ENCODE measurements around the gene MAGI1. TPM values are rescaled to one million over a fixed set of nuclear protein-coding genes. Genes with fewer than 3 reads are reported as not detected.
A peak's percentile ranks its signal among the peaks of the same experiment; 100 is the strongest.

MAGI1 gene
- total and polyA plus RNA-seq, 2 donors (not counting 1 experiment from before 2014, with no cell fraction given): 15.7 to 23.7 TPM

- H3K79me2 ChIP-seq (ENCODE audit: control insufficient read depth, insufficient read depth, low read length): no peaks in the 10 kb centered on the region
Observed at GRCh38 chr3:65983100-65983499, 55.6 kb downstream of the MAGI1 start.

GRCh38 chr3:65979731-65980130 is 59.0 kb downstream of the MAGI1 start:
- Histone ChIP-seq H3K79me2 (ENCODE audit: control insufficient read depth, insufficient read depth, low read length) (no peaks in the 10 kb centered on the region), H3K9ac (ENCODE audit: insufficient read depth, low read length) (no peak overlapping the region), H3K27ac (ENCODE audit: insufficient read depth, low read length) (peak overlapping the region; percentile 60), H3K36me3 (ENCODE audit: control insufficient read depth, insufficient read depth, low read length) (no peaks in the 10 kb centered on the region), H4K20me1 (ENCODE audit: control insufficient read depth, extremely low read depth, insufficient read depth, low read length) (no peaks in the 10 kb centered on the region), H3K4me1 (ENCODE audit: control insufficient read depth, extremely low read depth, insufficient read depth, low read length) (peaks cover 7% of the 10 kb centered on the region), H3K4me2 (ENCODE audit: extremely low read depth, insufficient read depth, low read length) (peak overlapping the region; percentile 60), H3K9me3 (ENCODE audit: control insufficient read depth, insufficient read depth, low read depth, low read length) (no peaks in the 10 kb centered on the region), H3K4me3 (replicated peaks in 1 of 4; ENCODE audit: control extremely low read depth in 1 of 4, insufficient read depth in 1 of 4, low read depth in 3 of 4, low read length in 4 of 4) (no peak overlapping the region), H2AFZ (ENCODE audit: low read length) (no peak overlapping the region), H3K27me3 (ENCODE audit: control insufficient read depth, insufficient read depth, low read length) (no peaks in the 10 kb centered on the region)
- TF ChIP-seq CTCF (conservative IDR thresholded peaks at IDR 0.05 in 1 of 2, IDR thresholded peaks at IDR 0.05 in 1 of 2; ENCODE audit: low read depth in 1 of 2, low read length in 2 of 2) (no peak), EZH2 (IDR thresholded peaks at IDR 0.05; ENCODE audit: low read length, missing control alignments) (no peak)
- DNase-seq (ENCODE audit: low read depth in 2 of 2): peak; percentile 72 to 77

More at GRCh38 chr3:65983100-65983499, 55.6 kb downstream of the MAGI1 start:
- Histone ChIP-seq H3K36me3 (ENCODE audit: control insufficient read depth, insufficient read depth, low read length) (no peaks in the 10 kb centered on the region), H4K20me1 (ENCODE audit: control insufficient read depth, extremely low read depth, insufficient read depth, low read length) (no peaks in the 10 kb centered on the region), H3K4me3 (replicated peaks in 1 of 4; ENCODE audit: control extremely low read depth in 1 of 4, insufficient read depth in 1 of 4, low read depth in 3 of 4, low read length in 4 of 4) (no peak overlapping the region), H3K4me2 (ENCODE audit: extremely low read depth, insufficient read depth, low read length) (no peak overlapping the region), H3K9ac (ENCODE audit: insufficient read depth, low read length) (no peak overlapping the region), H3K27me3 (ENCODE audit: control insufficient read depth, insufficient read depth, low read length) (no peaks in the 10 kb centered on the region), H2AFZ (ENCODE audit: low read length) (no peak overlapping the region), H3K4me1 (ENCODE audit: control insufficient read depth, extremely low read depth, insufficient read depth, low read length) (peaks cover 7% of the 10 kb centered on the region), H3K9me3 (ENCODE audit: control insufficient read depth, insufficient read depth, low read depth, low read length) (no peaks in the 10 kb centered on the region), H3K27ac (ENCODE audit: insufficient read depth, low read length) (no peak overlapping the region)
- TF ChIP-seq CTCF (conservative IDR thresholded peaks at IDR 0.05 in 1 of 2, IDR thresholded peaks at IDR 0.05 in 1 of 2; ENCODE audit: low read depth in 1 of 2, low read length in 2 of 2) (no peak), EZH2 (IDR thresholded peaks at IDR 0.05; ENCODE audit: low read length, missing control alignments) (no peak)
- no peak for DNase-seq (ENCODE audit: low read depth in 2 of 2)

GRCh38 chr3:65979162-65979561 is 59.6 kb downstream of the MAGI1 start:
- no peaks in the 10 kb centered on the region for H3K36me3 ChIP-seq (ENCODE audit: control insufficient read depth, insufficient read depth, low read length)
- H2AFZ ChIP-seq (ENCODE audit: low read length): no peak overlapping the region
- no peaks in the 10 kb centered on the region for H3K9me3 ChIP-seq (ENCODE audit: control insufficient read depth, insufficient read depth, low read depth, low read length)
- H3K79me2 ChIP-seq (ENCODE audit: control insufficient read depth, insufficient read depth, low read length): no peaks in the 10 kb centered on the region
- peaks cover 7% of the 10 kb centered on the region for H3K4me1 ChIP-seq (ENCODE audit: control insufficient read depth, extremely low read depth, insufficient read depth, low read length)
- no peak overlapping the region for H3K4me3 ChIP-seq (replicated peaks in 1 of 4; ENCODE audit: control extremely low read depth in 1 of 4, insufficient read depth in 1 of 4, low read depth in 3 of 4, low read length in 4 of 4)
- H3K27me3 ChIP-seq (ENCODE audit: control insufficient read depth, insufficient read depth, low read length): no peaks in the 10 kb centered on the region
- peak overlapping the region; percentile 60 for H3K27ac ChIP-seq (ENCODE audit: insufficient read depth, low read length)
- peak overlapping the region; percentile 60 for H3K4me2 ChIP-seq (ENCODE audit: extremely low read depth, insufficient read depth, low read length)
- no peaks in the 10 kb centered on the region for H4K20me1 ChIP-seq (ENCODE audit: control insufficient read depth, extremely low read depth, insufficient read depth, low read length)
- no peak overlapping the region for H3K9ac ChIP-seq (ENCODE audit: insufficient read depth, low read length)
- peak; percentile 87 to 91 for DNase-seq (ENCODE audit: low read depth in 2 of 2)
- TF ChIP-seq CTCF (conservative IDR thresholded peaks at IDR 0.05 in 1 of 2, IDR thresholded peaks at IDR 0.05 in 1 of 2; ENCODE audit: low read depth in 1 of 2, low read length in 2 of 2) (no peak), EZH2 (IDR thresholded peaks at IDR 0.05; ENCODE audit: low read length, missing control alignments) (no peak)
